ENCODE measurements around the gene ALDH3A2.

GRCh38 chr17:19705201-19705600 is 56.6 kb downstream of the ALDH3A2 start:
- TF ChIP-seq, protein P1, sequence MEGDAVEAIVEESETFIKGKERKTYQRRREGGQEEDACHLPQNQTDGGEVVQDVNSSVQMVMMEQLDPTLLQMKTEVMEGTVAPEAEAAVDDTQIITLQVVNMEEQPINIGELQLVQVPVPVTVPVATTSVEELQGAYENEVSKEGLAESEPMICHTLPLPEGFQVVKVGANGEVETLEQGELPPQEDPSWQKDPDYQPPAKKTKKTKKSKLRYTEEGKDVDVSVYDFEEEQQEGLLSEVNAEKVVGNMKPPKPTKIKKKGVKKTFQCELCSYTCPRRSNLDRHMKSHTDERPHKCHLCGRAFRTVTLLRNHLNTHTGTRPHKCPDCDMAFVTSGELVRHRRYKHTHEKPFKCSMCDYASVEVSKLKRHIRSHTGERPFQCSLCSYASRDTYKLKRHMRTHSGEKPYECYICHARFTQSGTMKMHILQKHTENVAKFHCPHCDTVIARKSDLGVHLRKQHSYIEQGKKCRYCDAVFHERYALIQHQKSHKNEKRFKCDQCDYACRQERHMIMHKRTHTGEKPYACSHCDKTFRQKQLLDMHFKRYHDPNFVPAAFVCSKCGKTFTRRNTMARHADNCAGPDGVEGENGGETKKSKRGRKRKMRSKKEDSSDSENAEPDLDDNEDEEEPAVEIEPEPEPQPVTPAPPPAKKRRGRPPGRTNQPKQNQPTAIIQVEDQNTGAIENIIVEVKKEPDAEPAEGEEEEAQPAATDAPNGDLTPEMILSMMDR (IDR thresholded peaks at IDR 0.05) = no peak
- no peak for TF ChIP-seq POLR2A (IDR thresholded peaks at IDR 0.05)

Measured in lower leg skin (tissue), 3 donors.